Kasumi-1 (cell line): Measurements from ENCODE around the gene PDCD4.

Experiments used
- DNase-seq, 2 experiments: peaks; one replicate each; lab custom pipeline; 2025; lab: John Stamatoyannopoulos, UW

Gene PDCD4

DNA sequence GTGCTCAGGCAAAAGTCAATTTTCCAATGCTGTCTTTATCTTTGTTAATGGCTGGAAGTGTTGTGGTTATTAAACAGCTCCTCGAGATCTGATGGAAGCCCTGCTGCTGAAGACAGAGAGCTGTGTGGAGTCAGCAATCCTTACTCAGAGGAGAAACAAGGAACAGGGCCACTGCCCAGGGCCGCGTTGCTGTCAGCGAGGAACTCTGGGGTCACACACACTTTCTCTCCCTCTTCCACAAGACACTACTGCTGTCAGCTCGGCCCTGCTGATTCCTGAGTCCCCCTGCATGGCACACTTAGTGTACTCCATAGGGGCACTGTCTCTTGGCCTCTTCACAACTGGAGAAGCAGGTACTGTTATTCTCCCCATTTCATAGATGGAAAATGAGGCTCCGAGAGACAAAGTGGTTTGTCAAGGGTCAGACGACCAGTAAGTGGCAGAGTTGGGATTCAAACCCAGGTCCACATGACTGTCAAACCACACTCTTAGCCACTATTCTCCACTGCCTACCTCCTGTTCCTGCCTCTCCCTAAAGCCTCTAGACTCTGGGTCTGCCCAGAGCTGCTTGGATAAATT, 29.3 kb upstream of the PDCD4 start:
- DNase-seq: peak in 1 of 2 experiments; percentile 42

DNA sequence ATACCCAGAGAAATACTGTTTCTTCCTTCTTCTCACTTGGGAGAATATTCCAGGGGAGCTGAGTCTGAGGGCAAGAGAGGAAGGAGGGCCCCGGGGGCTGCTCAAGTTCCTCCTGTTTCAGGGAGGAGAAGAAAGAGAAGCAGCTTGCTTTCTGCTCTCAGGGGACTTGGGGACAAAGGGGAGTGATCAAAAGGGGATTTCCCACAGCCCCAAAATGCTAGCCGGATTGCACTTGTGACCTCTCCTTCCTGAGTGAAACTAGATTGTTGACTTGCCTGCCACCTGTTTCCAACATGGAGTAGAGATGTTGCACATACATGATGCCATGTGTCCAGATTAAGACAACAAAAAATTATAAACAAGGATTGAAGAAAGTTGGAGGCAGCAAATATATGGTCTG, 28.7 kb upstream of the PDCD4 start:
- peak; percentile 72 to 78 for DNase-seq

DNA sequence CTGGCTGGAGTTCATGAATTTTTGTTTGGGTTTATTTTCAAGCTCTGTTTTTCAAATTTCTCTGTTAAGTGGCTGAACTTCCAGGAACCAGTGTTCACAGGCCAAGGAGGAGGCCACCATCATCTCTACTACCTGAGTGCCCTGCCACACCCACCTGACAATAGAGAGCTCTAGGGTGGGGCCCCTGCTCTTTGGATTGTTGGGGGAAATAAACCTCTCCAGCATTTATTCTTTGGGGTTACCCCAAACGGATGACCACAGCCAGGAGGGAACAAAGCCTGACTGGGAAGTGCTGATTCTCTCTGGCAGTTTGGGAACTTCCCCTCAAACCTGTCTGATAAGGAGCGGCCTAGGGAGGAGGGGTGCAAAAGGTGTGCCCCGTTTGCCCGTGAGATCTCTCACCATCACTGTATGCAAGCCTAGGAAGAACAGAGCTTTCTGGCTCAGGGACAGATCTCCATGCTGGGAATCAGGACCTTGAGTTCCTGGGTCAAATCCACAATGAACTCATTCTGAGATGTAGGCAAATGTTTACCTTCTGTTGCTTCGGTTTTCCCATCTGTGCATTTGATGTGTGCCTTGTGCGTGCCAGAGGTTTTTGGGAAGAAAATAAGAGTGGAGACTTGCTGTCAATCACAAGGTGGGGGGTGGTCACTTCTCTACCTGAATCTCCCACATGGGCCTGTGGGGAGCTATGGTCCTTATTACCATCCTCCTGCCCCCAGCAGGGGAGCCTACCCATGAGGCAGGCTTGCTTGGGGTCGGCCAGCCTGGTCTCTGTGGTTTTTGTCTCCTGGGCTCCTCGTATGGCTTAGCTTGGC, 27.7 kb upstream of the PDCD4 start:
- no peak for DNase-seq

GRCh38 chr10:110844617-110844881, 27.2 kb upstream of the PDCD4 start:
- DNase-seq: no peak

DNA sequence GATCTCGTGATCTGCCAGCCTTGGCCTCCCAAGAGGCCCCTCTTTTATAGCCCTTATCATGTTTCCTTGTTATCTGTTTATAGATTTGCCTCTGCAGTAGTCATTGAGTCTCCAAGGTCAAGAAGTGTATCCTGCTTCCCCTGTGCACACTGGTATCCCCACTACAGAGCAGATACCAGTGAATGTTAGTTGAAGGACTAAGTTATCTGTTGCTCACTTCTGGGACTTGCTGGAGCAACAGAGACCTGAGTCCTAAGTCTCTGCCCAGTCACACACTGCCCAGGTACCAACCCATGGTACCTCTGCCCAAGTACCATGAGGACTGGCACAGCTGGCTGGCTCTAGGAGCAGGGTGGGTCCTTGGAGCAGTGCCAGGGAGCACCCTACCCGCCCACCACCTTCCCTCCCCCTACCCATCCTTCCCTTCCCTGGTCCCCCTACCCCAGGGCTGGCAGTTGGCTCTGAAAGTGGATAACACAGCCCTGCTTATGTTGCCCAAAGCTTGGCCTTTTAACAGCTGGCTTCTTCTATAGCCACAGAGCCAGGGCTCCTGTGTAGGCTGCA, 26.5 kb upstream of the PDCD4 start:
- no peak for DNase-seq

DNA sequence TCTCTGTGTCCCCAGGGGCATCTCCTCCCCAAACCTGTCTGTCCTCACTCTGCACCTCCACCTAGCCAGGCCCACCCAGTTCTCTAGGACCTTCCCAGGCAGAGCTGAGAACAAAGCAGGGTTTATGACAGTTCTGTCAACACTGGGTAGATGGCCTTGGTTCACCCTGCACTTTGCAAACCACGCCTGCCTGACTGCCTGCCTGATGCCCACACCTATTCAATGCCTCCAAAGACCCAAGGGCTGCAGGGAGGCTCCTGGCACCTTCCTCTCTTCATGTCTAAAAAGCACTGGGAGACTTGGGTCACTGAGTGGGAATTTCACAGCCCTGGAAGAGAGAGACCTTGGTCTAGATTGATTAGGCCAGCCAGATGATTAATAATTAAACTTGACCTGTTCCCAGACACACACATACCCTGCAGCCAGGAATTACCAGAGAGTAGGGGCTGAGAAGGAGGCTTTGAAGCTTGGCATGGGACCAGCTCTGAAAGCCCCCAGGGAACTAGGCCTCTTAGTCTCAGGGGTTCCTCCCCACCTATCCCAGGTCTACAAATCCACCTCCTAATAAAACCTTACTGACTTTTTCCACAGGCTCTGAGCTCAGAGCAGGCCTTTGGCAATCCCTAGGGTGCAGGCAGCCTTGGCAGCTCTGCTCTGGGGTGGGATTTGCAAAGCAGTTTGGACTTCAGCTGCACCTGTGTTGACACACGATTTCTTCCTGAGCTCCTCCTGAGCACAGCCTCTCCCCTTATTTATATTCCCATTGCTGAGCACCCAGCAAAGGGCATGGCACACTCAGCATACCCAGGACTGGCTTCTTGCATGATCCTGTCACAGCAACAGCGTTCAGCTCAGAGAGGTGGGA, 25.7 kb upstream of the PDCD4 start:
- DNase-seq: no peak

GRCh38 chr10:110847374-110847773, 24.4 kb upstream of the PDCD4 start:
- no peak for DNase-seq

DNA sequence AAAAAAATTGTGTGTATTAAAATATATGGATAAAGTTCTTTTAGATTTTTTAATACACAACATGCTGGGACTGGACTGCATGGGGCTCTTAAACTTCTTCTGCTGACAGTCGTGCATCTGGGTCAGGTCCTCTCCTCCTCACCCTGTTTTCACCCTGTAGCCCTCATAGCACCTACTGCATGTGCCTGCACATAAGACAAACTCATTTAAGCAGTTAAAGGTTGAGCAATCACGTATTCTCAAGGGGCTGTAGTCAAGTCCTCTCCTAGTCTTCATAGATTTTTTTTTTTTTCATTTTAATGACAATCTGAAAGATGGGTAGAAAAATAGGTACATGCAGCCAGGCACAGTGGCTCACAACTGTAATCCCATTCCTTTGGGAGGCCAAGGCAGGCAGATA, 23.6 kb upstream of the PDCD4 start:
- DNase-seq: no peak

GRCh38 chr10:110850099-110850498, 21.6 kb upstream of the PDCD4 start:
- DNase-seq: no peak

DNA sequence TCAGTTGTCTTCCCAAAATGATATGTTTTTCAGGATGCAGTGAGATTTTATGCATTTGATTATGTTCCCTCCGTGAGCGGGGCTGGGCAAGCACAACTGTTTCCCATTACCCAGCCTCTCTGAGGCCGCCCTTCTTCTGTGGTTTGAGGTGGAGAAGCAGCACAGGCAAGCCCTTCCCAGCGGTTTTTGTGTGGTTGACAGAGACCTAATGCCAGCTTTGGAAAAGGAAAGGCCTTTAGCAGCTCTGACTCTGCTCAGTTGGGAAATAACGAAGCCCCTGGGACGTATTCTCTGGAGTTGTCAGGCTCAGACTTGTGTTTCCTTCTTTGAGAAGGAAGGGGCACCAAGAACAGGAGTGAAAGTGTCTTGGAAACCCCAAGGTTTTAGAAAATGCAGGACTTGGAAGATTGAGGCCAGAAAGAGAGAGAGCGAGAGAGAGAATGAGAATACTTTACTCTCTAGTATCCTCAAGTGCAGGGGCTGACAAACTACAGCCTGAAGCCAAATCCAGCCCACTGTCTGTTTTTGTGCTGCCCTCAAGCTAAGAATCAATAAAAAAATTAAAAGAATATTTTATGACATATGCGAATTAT, 20.6 kb upstream of the PDCD4 start:
- peak; percentile 73 to 84 for DNase-seq

- no peak for DNase-seq
These were observed 19.4 kb upstream of the PDCD4 start for GRCh38 chr10:110852255-110852896.

GRCh38 chr10:110852947-110853346, 18.8 kb upstream of the PDCD4 start:
- DNase-seq: no peak

GRCh38 chr10:110853921-110854605, 17.7 kb upstream of the PDCD4 start:
- no peak for DNase-seq

DNA sequence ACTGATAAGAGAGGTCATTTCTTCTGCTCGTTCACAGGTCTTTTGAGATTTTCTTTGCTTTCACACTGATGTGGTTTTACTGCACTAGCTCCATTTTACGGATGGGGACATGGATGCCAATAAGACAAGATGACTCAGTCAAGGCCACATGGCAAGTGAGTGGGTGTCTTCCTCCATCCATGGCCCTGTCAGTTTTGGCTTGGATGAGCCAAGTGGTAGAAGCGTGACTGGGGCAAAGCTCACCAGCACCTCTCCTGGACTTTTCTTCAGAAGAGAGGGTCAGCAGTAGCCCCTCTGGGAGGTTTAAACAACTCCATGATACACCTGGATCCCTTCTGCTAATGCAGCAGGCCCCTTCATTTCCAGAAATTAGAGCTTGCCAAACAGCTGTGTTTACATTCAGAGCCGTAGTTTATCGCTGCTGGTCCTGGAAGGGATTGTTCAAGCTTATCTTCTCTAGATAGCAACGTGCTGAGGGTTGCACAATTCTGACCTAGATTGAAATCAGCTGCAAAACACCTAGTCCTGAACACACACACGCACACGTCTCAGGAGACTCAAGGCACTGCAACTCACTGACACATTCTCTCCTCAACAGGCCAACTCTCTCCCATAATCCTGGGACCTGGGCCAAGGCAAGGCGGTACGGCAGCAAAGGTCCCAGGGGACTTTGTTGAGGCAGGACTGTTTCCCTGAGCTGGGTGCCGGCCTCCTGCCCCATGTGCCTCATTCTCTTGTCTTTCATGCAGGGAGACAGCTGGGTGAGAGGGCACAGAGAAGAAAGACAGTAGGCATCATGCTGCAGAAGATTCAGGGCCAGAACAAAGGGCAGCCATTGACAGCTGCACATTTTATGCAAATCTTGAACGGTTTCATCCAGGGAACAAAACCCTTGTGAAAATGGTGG, 14.2 kb upstream of the PDCD4 start:
- DNase-seq: no peak

- no peak for DNase-seq
These were observed 13.3 kb upstream of the PDCD4 start for GRCh38 chr10:110858297-110858934.

GRCh38 chr10:110859206-110859972, 12.3 kb upstream of the PDCD4 start:
- DNase-seq: no peak

GRCh38 chr10:110859973-110860376, 11.8 kb upstream of the PDCD4 start:
- DNase-seq: peak; percentile 99

DNA sequence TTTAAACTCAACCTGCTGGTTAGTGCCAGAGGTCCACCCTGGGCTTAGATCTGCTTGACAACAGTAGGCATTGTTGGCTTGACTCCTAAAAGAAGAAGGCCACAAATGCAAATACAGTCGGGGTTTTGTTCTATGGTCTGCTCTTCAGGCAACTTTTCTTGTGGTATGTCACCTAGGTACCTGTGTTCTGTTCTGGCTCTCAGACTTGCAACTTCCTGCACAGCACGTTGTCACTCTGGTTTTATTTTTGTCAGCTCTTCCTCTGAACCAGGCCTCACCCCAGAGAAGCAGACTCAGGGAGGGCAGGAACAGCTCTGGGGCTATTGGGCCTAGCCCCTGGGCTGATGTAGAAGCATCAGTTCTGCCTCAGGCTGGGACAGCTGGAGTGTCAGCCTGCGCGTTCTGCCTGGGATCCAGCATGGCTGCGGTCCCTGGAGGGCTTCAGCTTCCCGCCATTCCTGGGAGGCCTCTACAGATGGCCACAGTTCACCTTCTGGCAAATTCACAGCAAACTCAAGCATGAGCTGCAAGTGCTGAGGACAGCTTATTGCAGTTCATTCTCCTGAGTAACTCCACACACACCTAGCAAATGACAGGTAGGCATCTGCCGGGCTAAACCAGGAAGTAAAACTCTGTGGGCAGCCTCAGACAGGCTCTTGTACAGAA, 11.0 kb upstream of the PDCD4 start:
- DNase-seq: peak; percentile 29 to 49
